GM21528 (cell line): ENCODE measurements around the gene MMP8.
"Not testable (repeated sequence)": the region's sequence is repeated elsewhere in the genome, so short reads cannot be mapped to it uniquely, and the experiment has no call there.

Experiments
- ATAC-seq: cut with Tn5 transposase; IDR thresholded peaks from one replicate; pipeline ENCODE4 v1.9.1; 2021; ENCODE audit warnings: mild to moderate bottlenecking, moderate library complexity; ENCODE audit not compliant: unreplicated experiment, low FRiP score

MMP8 gene, protein sequence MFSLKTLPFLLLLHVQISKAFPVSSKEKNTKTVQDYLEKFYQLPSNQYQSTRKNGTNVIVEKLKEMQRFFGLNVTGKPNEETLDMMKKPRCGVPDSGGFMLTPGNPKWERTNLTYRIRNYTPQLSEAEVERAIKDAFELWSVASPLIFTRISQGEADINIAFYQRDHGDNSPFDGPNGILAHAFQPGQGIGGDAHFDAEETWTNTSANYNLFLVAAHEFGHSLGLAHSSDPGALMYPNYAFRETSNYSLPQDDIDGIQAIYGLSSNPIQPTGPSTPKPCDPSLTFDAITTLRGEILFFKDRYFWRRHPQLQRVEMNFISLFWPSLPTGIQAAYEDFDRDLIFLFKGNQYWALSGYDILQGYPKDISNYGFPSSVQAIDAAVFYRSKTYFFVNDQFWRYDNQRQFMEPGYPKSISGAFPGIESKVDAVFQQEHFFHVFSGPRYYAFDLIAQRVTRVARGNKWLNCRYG

GRCh38 chr11:102724904-102725500 lies at the start of gene MMP8:
TSS of gene MMP8 (minus strand) at chr11:102724954. CDS start at chr11:102724855, 99 bp downstream.
- ATAC-seq, result no peak

DNA sequence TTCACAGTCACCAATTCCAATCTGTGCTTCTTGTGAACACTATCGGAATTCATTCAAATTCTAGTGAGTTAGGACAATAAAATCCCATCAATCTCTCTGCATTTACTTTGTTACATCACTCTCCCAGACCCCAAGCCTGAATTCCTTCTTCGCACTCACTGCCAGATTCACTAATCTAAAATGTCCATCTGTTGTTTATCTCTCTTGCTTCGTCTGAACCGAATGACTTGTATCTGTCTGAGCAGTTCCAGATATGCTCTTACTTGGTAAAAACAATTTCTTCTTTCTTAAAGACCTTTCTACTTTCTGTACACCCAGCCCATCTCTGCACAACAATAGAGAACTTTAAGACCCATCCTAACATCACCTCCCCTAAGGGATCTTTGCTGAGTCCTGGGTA lies 48.6 kb upstream of the MMP8 start:
- ATAC-seq, result no peak

- ATAC-seq, result no peak
Measured at GRCh38 chr11:102771351-102771750, 46.6 kb upstream of the MMP8 start.

- no peak for ATAC-seq
Measured at GRCh38 chr11:102770191-102770590, 45.4 kb upstream of the MMP8 start.

- ATAC-seq, result no peak
Measured at GRCh38 chr11:102767800-102768199, 43.0 kb upstream of the MMP8 start.

GRCh38 chr11:102763440-102763839 lies 38.7 kb upstream of the MMP8 start:
- no peak for ATAC-seq

- no peak for ATAC-seq
Measured at GRCh38 chr11:102762361-102762767, 37.6 kb upstream of the MMP8 start.

- ATAC-seq, result no peak
Measured at GRCh38 chr11:102761646-102762238, 37.0 kb upstream of the MMP8 start.

GRCh38 chr11:102760344-102761035 lies 35.7 kb upstream of the MMP8 start:
- no peak for ATAC-seq

- no peak for ATAC-seq
Measured at GRCh38 chr11:102757823-102758549, 33.2 kb upstream of the MMP8 start.

GRCh38 chr11:102753267-102753666 lies 28.5 kb upstream of the MMP8 start:
- no peak for ATAC-seq

DNA sequence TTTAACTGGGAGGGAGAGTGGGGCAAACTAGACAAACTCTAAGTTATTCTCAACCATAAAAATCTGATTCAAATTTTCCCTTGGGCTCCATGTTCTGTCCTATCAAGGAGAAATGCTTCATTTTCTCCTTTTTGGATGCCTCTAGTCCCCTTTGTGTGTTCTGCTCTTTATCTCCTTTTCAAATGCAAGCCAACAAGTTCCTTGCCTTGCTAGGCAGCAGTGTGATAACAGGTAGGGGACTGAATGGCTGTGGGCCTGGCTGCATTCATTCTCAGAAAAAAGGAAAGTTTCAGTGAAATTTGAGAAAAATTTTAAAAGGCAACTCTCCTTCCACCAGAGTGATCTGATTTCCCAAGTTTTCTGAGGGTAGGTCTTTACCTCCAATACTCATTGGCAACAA lies 26.9 kb upstream of the MMP8 start:
- no peak for ATAC-seq

DNA sequence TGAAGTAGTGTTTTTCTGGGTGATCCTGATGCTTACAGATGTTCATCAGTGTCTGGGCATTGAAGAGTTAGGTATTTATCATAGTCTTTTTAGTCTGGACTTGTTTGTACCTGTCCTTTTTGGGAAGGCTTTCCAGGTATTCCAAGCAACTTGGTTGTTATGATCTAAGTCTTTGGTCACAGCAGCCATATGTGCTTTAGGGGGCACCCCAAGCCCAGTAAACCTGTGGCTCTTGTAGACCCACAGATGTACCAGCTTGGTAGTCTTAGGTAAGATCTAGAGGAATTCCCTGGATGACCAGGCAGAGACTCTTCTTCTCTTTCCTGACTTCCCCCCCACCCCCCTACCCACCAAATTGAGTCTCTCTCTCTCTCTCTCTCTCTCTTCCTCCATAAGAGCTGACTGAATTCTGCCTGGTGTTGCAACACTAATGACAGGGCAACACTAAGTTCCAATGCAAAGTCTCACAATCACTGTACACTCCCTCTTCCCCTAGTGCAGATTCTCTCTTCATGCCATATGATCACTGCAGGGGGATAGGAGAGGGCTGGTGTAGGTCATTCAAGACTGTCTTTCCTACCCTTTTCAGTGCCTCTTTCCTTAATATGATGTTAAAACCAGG lies 24.5 kb upstream of the MMP8 start:
- ATAC-seq, result no peak

- ATAC-seq, result not testable (repeated sequence)
Measured at GRCh38 chr11:102746746-102747578, 22.2 kb upstream of the MMP8 start.

GRCh38 chr11:102734650-102735049 lies 9.9 kb upstream of the MMP8 start:
- ATAC-seq, result no peak

DNA sequence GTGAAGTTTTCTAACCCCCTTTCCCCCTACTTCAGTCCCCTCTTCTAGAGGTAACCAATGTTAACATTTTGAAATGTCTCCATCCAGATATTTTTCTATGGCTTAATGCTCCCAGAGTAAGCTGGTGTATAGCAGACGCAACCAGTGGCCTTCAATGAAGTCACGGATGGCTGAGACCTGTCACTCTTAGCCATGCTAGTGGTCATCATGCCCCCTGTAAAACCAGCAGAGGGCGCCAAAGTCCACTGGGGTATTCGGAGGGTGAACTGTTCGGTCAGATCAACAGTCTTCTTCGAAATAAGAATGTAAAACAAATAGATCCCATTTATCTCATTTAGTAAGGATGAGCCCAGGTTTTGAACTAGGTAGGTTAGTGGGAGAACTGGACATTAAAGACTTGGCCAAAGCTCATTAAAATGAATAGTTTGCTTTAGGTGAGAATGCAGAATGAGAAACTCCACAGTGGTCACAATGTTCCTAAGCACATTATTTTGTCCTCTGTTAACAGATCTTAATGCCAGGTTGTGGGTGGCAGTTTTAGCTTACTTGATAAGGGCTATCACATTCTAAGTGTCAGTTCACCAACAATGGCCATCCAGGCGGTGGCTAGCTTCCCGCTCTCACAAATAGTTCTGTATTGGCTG lies 8.6 kb upstream of the MMP8 start:
- peak; percentile 88 for ATAC-seq

GRCh38 chr11:102730944-102731343 lies 6.2 kb upstream of the MMP8 start:
- not testable (repeated sequence) for ATAC-seq
